ENCODE results near the gene PPFIBP1.

DNA sequence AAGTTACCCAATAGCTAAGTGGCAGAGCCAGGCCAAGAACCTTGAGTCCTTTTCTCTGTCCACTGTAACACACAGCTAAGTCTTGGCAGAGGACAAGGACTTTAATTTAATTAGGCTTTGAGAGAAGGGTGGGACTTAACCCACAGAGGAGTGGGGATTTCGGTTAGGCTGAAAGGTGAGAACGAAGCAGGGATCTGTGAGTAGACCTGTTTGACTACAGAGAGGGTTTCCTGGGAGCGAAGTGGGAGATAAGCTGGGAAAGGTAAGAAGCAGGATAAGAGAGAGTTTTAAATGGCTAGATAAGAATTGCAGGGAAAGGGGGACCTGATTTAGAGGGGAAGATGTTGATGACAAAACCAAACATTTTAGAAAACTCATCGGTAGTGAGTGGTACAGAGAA, 2.0 kb upstream of the PPFIBP1 start:
- TF ChIP-seq CTCF (IDR thresholded peaks at IDR 0.05; ENCODE audit: low read depth, low read length) (no peak), EZH2phosphoT487 (IDR thresholded peaks at IDR 0.05; ENCODE audit: low read depth) (no peak)

All from OCI-LY3 (cell line).